Sciatic nerve (tissue), 2 donors: Measurements from ENCODE around the gene GAL3ST3. TPM values are rescaled to one million over a fixed set of nuclear protein-coding genes. Genes with fewer than 3 reads are reported as not detected.

Source experiments
- ATAC-seq: fragments of 200-7000 bp; cut with Tn5 transposase; one replicate; pipeline ENCODE4 v1.9.1; 2020; ENCODE audit warnings: mild to moderate bottlenecking, moderate library complexity
- DNase-seq: peaks from one replicate; pipeline ENCODE4 v3.0.0-alpha.2; 2020; ENCODE audit warnings: low spot score
- intact Hi-C: fragments of 100-400 bp; cut with DNase I; formaldehyde crosslinking; loops from one replicate; pipeline ENCODE4 v1.14.2; 2022
- total RNA-seq: library from RNA; stranded (reverse); fragmentation: NEBNext Ultra II Directional; extraction: Animal tissue kit (Norgen Biotek cat#: 25700); gene quantifications from one replicate; pipeline ENCODE4 v1.2.1, GENCODE V29; 2021
- donor health status: DM: no; HTN: no; CAD: no.
- donor health status: DM: no; HTN: no; CAD: no.

The GAL3ST3 gene
- total RNA-seq, 1 donor from 2014 or later, result not detected

DNA sequence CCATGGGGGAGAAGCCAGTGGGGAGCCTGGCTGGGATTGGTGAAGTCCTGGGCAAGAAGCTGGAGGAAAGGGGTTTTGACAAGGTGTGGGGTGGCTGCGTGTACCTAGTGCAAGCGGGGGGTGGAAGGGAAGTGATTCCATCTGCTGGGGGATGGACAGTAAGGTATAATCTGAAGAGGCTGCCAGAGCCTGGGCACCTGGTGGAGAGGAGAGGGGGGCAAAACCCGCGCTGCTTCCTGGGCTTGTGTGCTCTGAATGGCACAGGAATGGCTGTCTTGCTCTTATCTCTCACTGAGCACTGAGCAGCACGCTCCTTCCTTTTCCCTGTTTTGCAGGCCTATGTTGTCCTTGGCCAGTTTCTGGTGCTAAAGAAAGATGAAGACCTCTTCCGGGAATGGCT, 45.7 kb downstream of the GAL3ST3 start:
- ATAC-seq (no peak), DNase-seq (no peak)
- intact Hi-C loops, result no loop called here

GRCh38 chr11:66002648-66003225, 46.2 kb downstream of the GAL3ST3 start:
- ATAC-seq (peak; percentile 79), DNase-seq (no peak)
- intact Hi-C loops, result no loop called here

- intact Hi-C loops, result no loop called here
- peak; percentile 96 for ATAC-seq
These were observed 46.9 kb downstream of the GAL3ST3 start, which contains the start of the genes BANF1 and EIF1AD for GRCh38 chr11:66001942-66002647. Gene BANF1 (plus strand): TSS chr11:66002503. CDS start chr11:66003251, 748 bp downstream. Gene EIF1AD (minus strand): TSS chr11:66002157. CDS start chr11:66000389, 1,768 bp downstream.

DNA sequence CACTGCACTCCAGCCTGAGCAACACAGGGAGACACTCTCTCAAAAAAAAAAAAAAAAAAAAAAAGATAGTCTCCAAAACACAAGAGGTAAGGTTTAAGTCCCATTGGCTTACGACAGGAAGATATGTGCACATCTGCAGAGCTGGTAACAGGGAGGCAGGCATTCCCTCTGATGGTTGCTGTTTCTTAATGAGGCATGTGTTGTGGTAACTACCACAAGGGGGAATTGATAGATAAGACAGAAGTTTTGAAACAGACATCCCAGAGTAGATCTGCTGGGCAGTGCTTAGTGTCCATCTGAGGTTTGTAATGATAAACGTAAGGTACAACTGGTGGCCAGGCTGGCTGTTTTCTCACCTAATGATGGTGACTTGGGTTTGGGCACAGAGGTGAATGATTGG, 51.7 kb downstream of the GAL3ST3 start:
- DNase-seq (no peak), ATAC-seq (no peak)
- intact Hi-C loops, result no loop called here

More at GRCh38 chr11:66001942-66002647, 46.9 kb downstream of the GAL3ST3 start, which contains the start of the genes BANF1 and EIF1AD:
- peak; percentile 94 for DNase-seq

DNA sequence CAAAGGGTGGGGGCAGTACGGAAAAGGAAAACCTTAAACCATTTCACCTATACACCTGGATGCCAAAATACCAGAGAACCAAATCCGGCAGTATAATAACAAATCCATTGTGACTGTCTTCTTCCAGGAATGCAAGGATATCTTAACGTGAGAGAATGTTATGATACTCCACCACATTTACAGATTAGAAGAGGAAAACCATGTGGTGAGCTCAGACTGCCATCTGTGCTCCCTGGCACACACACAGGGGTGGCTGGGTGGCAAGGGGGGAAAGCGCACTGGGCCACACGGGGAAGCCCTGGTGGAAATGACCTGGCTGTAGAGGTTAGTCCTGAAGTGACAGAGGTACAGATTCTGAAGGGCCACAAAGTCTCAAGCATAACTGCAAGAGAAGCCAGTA, 56.9 kb downstream of the GAL3ST3 start:
- DNase-seq (no peak), ATAC-seq (no peak)

More for the DNA sequence above, 56.9 kb downstream of the GAL3ST3 start:
- intact Hi-C loops, result no loop called here

Other genes with a start within 250 kb of the GAL3ST3 start
- gene SNX32, start 215.2 kb downstream of the GAL3ST3 start, total RNA-seq, result 2.6 TPM
- gene CFL1, start 191.0 kb downstream of the GAL3ST3 start, total RNA-seq, result 437 TPM
- 46.9 TPM for gene MUS81, start 188.7 kb downstream of the GAL3ST3 start, total RNA-seq
- gene EFEMP2, start 176.4 kb downstream of the GAL3ST3 start, total RNA-seq, result 88.4 TPM
- gene CTSW, start 169.3 kb downstream of the GAL3ST3 start, total RNA-seq, result 2.5 TPM
- gene FIBP, start 160.7 kb downstream of the GAL3ST3 start, total RNA-seq, result 37.2 TPM
- 31.0 TPM for gene CCDC85B, start 158.5 kb downstream of the GAL3ST3 start, total RNA-seq
- gene FOSL1, start 148.8 kb downstream of the GAL3ST3 start, total RNA-seq, result 5.6 TPM
- gene C11orf68, start 130.1 kb downstream of the GAL3ST3 start, total RNA-seq, result 42.0 TPM
- gene DRAP1, start 129.7 kb downstream of the GAL3ST3 start, total RNA-seq, result 69.8 TPM
- not detected for gene TSGA10IP, start 103.7 kb downstream of the GAL3ST3 start, total RNA-seq
- gene SART1, start 87.4 kb downstream of the GAL3ST3 start, total RNA-seq, result 51.0 TPM
- 24.7 TPM for gene EIF1AD, start 47.0 kb downstream of the GAL3ST3 start, total RNA-seq
- 127 TPM for gene BANF1, start 46.7 kb downstream of the GAL3ST3 start, total RNA-seq
- gene CST6, start 37.2 kb downstream of the GAL3ST3 start, total RNA-seq, result 0.80 TPM
- not detected for gene CATSPER1, start 22.7 kb downstream of the GAL3ST3 start, total RNA-seq
- gene SF3B2, start 3.2 kb upstream of the GAL3ST3 start, total RNA-seq, result 154 TPM
- gene PACS1, start 21.1 kb upstream of the GAL3ST3 start, total RNA-seq, result 80.3 TPM
- gene KLC2, start 208.5 kb upstream of the GAL3ST3 start, total RNA-seq, result 24.6 TPM
- gene RAB1B, start 219.5 kb upstream of the GAL3ST3 start, total RNA-seq, result 112 TPM
- 1.3 TPM for gene CNIH2, start 229.0 kb upstream of the GAL3ST3 start, total RNA-seq
- 61.1 TPM for gene YIF1A, start 240.0 kb upstream of the GAL3ST3 start, total RNA-seq
- gene TMEM151A, start 242.7 kb upstream of the GAL3ST3 start, total RNA-seq, result 0.31 TPM